Measurements from ENCODE around the gene NDRG3.

- TF ChIP-seq EZH2phosphoT487 (IDR thresholded peaks at IDR 0.05; ENCODE audit: borderline replicate concordance, low read depth) (no peak), CTCF (IDR thresholded peaks at IDR 0.05) (no peak), MXI1 (IDR thresholded peaks at IDR 0.05; ENCODE audit: low read depth, low read length) (no peak), POLR2AphosphoS5 (IDR thresholded peaks at IDR 0.05; ENCODE audit: low read depth, low read length) (no peak), NRF1 (IDR thresholded peaks at IDR 0.05; ENCODE audit: low read depth, low read length) (no peak), EP300 (IDR thresholded peaks at IDR 0.05; ENCODE audit: borderline replicate concordance in 1 of 2, low read depth in 1 of 2, low read length in 1 of 2) (no peak), RAD21 (IDR thresholded peaks at IDR 0.05; ENCODE audit: low read length) (no peak), GATA2 (CRISPR knock-in tag; IDR thresholded peaks at IDR 0.05) (no peak), MAX (IDR thresholded peaks at IDR 0.05; ENCODE audit: low read depth) (no peak), GABPA (IDR thresholded peaks at IDR 0.05; ENCODE audit: low read depth) (no peak), TCF12 (IDR thresholded peaks at IDR 0.05) (no peak)
These were observed 111.5 kb downstream of the NDRG3 start for GRCh38 chr20:36634342-36634741.
